Stimulated activated effector memory CD8-positive, alpha-beta T cell treated with anti-CD3 and anti-CD28 coated beads, Interleukin-12 subunit alpha, Interleukin-12 subunit beta, amount 100 ng/mL, for 72 hours (primary cell): ENCODE data around the gene PIGV.

Experiments
- ATAC-seq: fragments of 150-1000 bp; cut with Tn5 transposase; 2 replicates; pipeline ENCODE4 v1.10.0; 2021
- DNase-seq, 2 donors: peaks; one replicate each; pipeline ENCODE4 v3.0.0; 2021 to 2022; ENCODE audit warnings: low spot score in 2 of 2
- H3K27ac Mint-ChIP-seq: one replicate; pipeline ENCODE4 v1.8.0; 2022; ENCODE audit warnings: mild to moderate bottlenecking, mixed read lengths
- H3K36me3 Mint-ChIP-seq: one replicate; pipeline ENCODE4 v1.8.0; 2022; ENCODE audit warnings: mild to moderate bottlenecking, mixed read lengths
- H3K4me1 Mint-ChIP-seq: one replicate; pipeline ENCODE4 v1.8.0; 2022; ENCODE audit warnings: mixed read lengths
- H3K4me3 Mint-ChIP-seq: one replicate; pipeline ENCODE4 v1.8.0; 2022; ENCODE audit warnings: mild to moderate bottlenecking, mixed read lengths
- H3K9me3 Mint-ChIP-seq: one replicate; pipeline ENCODE4 v1.8.0; 2022; ENCODE audit warnings: mixed read lengths

The PIGV gene

GRCh38 chr1:26759531-26759930, 28.2 kb upstream of the PIGV start:
- Mint-ChIP-seq H3K36me3 (peaks cover 100% of the 10 kb centered on the region), H3K9me3 (no peaks in the 10 kb centered on the region), H3K4me3 (no peak overlapping the region), H3K27ac (peak overlapping the region; percentile 49), H3K4me1 (peaks cover 12% of the 10 kb centered on the region)
- DNase-seq (no peak), ATAC-seq (no peak)

GRCh38 chr1:26761217-26761616, 26.5 kb upstream of the PIGV start:
- DNase-seq (no peak), ATAC-seq (no peak)
- peaks cover 100% of the 10 kb centered on the region for H3K36me3 Mint-ChIP-seq
- no peaks in the 10 kb centered on the region for H3K9me3 Mint-ChIP-seq
- no peak overlapping the region for H3K4me3 Mint-ChIP-seq
- H3K27ac Mint-ChIP-seq, result peak overlapping the region; percentile 86
- H3K4me1 Mint-ChIP-seq, result peaks cover 12% of the 10 kb centered on the region

GRCh38 chr1:26767714-26768113, 20.0 kb upstream of the PIGV start:
- peaks cover 100% of the 10 kb centered on the region for H3K36me3 Mint-ChIP-seq
- H3K4me1 Mint-ChIP-seq, result peaks cover 34% of the 10 kb centered on the region
- peak overlapping the region; percentile 68 for H3K27ac Mint-ChIP-seq
- ATAC-seq (peak; percentile 72), DNase-seq (no peak)
- no peak overlapping the region for H3K4me3 Mint-ChIP-seq
- H3K9me3 Mint-ChIP-seq, result no peaks in the 10 kb centered on the region

GRCh38 chr1:26768755-26769154, 19.0 kb upstream of the PIGV start:
- DNase-seq (no peak), ATAC-seq (no peak)
- H3K36me3 Mint-ChIP-seq, result peaks cover 100% of the 10 kb centered on the region
- no peak overlapping the region for H3K4me3 Mint-ChIP-seq
- peaks cover 34% of the 10 kb centered on the region for H3K4me1 Mint-ChIP-seq
- no peaks in the 10 kb centered on the region for H3K9me3 Mint-ChIP-seq
- peak overlapping the region; percentile 68 for H3K27ac Mint-ChIP-seq

GRCh38 chr1:26771285-26771642, 16.5 kb upstream of the PIGV start:
- ATAC-seq (peak; percentile 24), DNase-seq (no peak)
- Mint-ChIP-seq H3K36me3 (peaks cover 100% of the 10 kb centered on the region), H3K9me3 (no peaks in the 10 kb centered on the region), H3K4me1 (peaks cover 34% of the 10 kb centered on the region), H3K27ac (peak overlapping the region; percentile 90), H3K4me3 (no peak overlapping the region)

GRCh38 chr1:26771643-26772321, 16.0 kb upstream of the PIGV start:
- Mint-ChIP-seq H3K27ac (peak overlapping the region; percentile 90), H3K9me3 (no peaks in the 10 kb centered on the region), H3K4me3 (no peak overlapping the region), H3K36me3 (peaks cover 100% of the 10 kb centered on the region), H3K4me1 (peaks cover 34% of the 10 kb centered on the region)
- peak; percentile 85 for ATAC-seq
- no peak for DNase-seq

GRCh38 chr1:26772687-26773086, 15.1 kb upstream of the PIGV start:
- H3K27ac Mint-ChIP-seq, result no peak overlapping the region
- no peak for ATAC-seq
- DNase-seq, result no peak
- no peaks in the 10 kb centered on the region for H3K9me3 Mint-ChIP-seq
- peaks cover 100% of the 10 kb centered on the region for H3K36me3 Mint-ChIP-seq
- peaks cover 30% of the 10 kb centered on the region for H3K4me1 Mint-ChIP-seq
- no peak overlapping the region for H3K4me3 Mint-ChIP-seq

GRCh38 chr1:26774462-26774861, 13.3 kb upstream of the PIGV start:
- Mint-ChIP-seq H3K4me1 (peaks cover 31% of the 10 kb centered on the region), H3K27ac (no peak overlapping the region), H3K36me3 (peaks cover 100% of the 10 kb centered on the region), H3K9me3 (no peaks in the 10 kb centered on the region), H3K4me3 (no peak overlapping the region)
- DNase-seq, result no peak
- ATAC-seq, result no peak

- Mint-ChIP-seq H3K27ac (no peak overlapping the region), H3K4me3 (no peak overlapping the region), H3K36me3 (peaks cover 100% of the 10 kb centered on the region), H3K4me1 (peaks cover 43% of the 10 kb centered on the region), H3K9me3 (no peaks in the 10 kb centered on the region)
- ATAC-seq (no peak), DNase-seq (no peak)
Observed at GRCh38 chr1:26775666-26776065, 12.1 kb upstream of the PIGV start.

GRCh38 chr1:26779098-26779668, 8.6 kb upstream of the PIGV start:
- Mint-ChIP-seq H3K27ac (peak overlapping the region; percentile 70), H3K4me3 (no peak overlapping the region), H3K4me1 (peaks cover 51% of the 10 kb centered on the region), H3K9me3 (no peaks in the 10 kb centered on the region), H3K36me3 (peaks cover 89% of the 10 kb centered on the region)
- DNase-seq (no peak), ATAC-seq (no peak)

- Mint-ChIP-seq H3K9me3 (no peaks in the 10 kb centered on the region), H3K36me3 (peaks cover 76% of the 10 kb centered on the region), H3K4me1 (peaks cover 64% of the 10 kb centered on the region), H3K4me3 (no peak overlapping the region), H3K27ac (peak overlapping the region; percentile 67)
- ATAC-seq (peak; percentile 42), DNase-seq (no peak)
Observed at GRCh38 chr1:26780344-26780957, 7.3 kb upstream of the PIGV start.

DNA sequence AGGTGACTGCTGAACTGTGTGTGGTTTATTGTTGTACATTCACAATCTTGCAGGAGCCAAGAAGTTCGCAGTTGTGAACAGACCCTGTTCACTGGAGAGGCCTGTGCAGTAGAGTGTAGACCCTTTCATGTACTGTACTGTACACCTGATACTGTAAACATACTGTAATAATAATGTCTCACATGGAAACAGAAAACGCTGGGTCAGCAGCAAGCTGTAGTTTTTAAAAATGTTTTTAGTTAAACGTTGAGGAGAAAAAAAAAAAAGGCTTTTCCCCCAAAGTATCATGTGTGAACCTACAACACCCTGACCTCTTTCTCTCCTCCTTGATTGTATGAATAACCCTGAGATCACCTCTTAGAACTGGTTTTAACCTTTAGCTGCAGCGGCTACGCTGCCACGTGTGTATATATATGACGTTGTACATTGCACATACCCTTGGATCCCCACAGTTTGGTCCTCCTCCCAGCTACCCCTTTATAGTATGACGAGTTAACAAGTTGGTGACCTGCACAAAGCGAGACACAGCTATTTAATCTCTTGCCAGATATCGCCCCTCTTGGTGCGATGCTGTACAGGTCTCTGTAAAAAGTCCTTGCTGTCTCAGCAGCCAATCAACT, 6.4 kb upstream of the PIGV start:
- Mint-ChIP-seq H3K36me3 (peaks cover 72% of the 10 kb centered on the region), H3K9me3 (no peaks in the 10 kb centered on the region), H3K27ac (peak overlapping the region; percentile 67), H3K4me3 (no peak overlapping the region), H3K4me1 (peaks cover 72% of the 10 kb centered on the region)
- ATAC-seq (peak; percentile 79), DNase-seq (no peak)

DNA sequence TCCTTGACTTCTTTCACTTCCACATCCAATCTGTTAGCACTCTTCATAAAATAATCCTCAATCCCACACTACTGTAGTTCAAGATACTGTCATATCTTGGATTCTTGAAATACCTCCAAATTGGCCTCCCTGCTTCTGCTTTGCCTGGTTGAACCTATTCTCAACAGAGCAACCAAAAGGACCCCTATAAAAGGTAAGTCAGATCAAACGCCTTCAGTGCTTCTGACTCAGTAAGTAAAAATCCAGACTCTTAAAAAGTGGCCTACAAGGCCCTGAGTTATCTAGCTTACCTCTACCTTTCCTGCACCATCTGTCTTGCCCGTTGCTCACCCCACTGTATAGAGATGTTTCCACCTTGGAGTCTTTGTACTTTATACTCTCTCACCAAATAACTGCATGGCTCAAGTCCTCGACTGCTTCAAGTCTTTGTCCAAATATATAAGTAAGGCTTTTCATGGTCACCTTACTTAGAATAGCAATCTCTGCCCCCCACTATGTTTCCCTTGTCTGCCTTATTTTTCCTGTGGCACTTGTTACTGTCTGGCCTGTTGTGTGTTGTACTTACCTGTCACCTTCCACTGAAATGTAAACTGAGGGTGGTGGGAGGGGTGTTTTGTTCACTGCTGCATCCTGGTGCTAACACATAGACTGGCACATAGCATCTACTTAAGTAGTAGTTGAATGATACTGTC, 5.1 kb upstream of the PIGV start:
- DNase-seq (no peak), ATAC-seq (no peak)
- Mint-ChIP-seq H3K4me3 (no peak overlapping the region), H3K27ac (peak overlapping the region; percentile 29), H3K36me3 (peaks cover 70% of the 10 kb centered on the region), H3K4me1 (peaks cover 86% of the 10 kb centered on the region), H3K9me3 (no peaks in the 10 kb centered on the region)

DNA sequence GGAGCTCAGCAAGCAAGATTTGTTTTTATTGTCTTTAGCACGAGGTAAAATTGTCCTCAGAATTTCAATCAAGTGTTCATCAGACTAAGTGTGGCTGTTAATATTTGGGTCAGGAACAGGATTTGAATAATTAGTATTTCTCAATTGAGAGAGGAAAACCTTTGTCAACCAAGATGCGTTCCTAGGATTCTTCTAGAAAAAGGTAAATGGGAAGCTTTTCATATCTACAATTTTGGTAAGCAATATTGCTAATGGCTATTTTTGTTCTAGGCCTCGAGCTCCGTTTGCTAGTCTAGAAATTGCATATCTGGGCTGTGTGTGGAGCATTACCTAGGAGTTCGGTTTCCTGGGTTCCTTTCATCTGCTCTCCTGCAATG, 4.1 kb upstream of the PIGV start:
- Mint-ChIP-seq H3K36me3 (peaks cover 68% of the 10 kb centered on the region), H3K4me3 (no peak overlapping the region), H3K4me1 (peaks cover 85% of the 10 kb centered on the region), H3K27ac (peak overlapping the region; percentile 21), H3K9me3 (no peaks in the 10 kb centered on the region)
- ATAC-seq (no peak), DNase-seq (no peak)
